HL-60 (cell line): ENCODE results near the gene AGAP3.

Source experiments
- DNase-seq, 2 experiments: peaks; one replicate each; pipeline ENCODE4 v3.0.0-alpha.2; 2010 to 2020; ENCODE audit warnings: low read depth in 1 of 2, low spot score in 1 of 2
- H3K27ac ChIP-seq: fragments of 250-450 bp; sonication (Bioruptor Pico); replicated peaks from 2 replicates; pipeline ENCODE4 v1.5.1; 2020; ENCODE audit warnings: mild to moderate bottlenecking, moderate library complexity
- H3K27me3 ChIP-seq: fragments of 250-450 bp; sonication (Bioruptor Pico); 2 replicates; pipeline ENCODE4 v1.5.1; 2021; ENCODE audit warnings: mild to moderate bottlenecking, moderate library complexity; ENCODE audit not compliant: insufficient read depth, poor library complexity, severe bottlenecking
- H3K4me3 ChIP-seq: replicated peaks from 2 replicates; pipeline ENCODE4 v1.5.1; 2011; ENCODE audit warnings: mild to moderate bottlenecking, control low read depth, low read length; ENCODE audit not compliant: insufficient read depth
- CTCF ChIP-seq: IDR thresholded peaks from one replicate; pipeline ENCODE4 v1.5.1; 2011; ENCODE audit warnings: low read length, control low read depth, inconsistent platforms; ENCODE audit not compliant: insufficient read depth
- GABPA ChIP-seq: IDR thresholded peaks from 2 replicates; pipeline ENCODE4 v1.6.1; 2012; ENCODE audit warnings: low read depth
- POLR2AphosphoS5 ChIP-seq: IDR thresholded peaks from 2 replicates; pipeline ENCODE4 v1.6.1; 2012; ENCODE audit warnings: low read depth
- REST ChIP-seq: IDR thresholded peaks from 2 replicates; pipeline ENCODE4 v1.6.1; 2012; ENCODE audit warnings: low read depth; ENCODE audit not compliant: insufficient replicate concordance
- SPI1 ChIP-seq: IDR thresholded peaks from 2 replicates; pipeline ENCODE4 v1.6.1; 2012; ENCODE audit warnings: low read depth, mild to moderate bottlenecking, borderline replicate concordance

AGAP3 gene

GRCh38 chr7:151045967-151046366 is 40.3 kb upstream of the AGAP3 start:
- no peak for TF ChIP-seq SPI1
- no peak for TF ChIP-seq GABPA
- no peak for TF ChIP-seq POLR2AphosphoS5
- no peak for TF ChIP-seq REST
- no peak for TF ChIP-seq CTCF
- no peaks in the 10 kb centered on the region for H3K27me3 ChIP-seq
- no peak for DNase-seq
- no peak overlapping the region for H3K27ac ChIP-seq
- H3K4me3 ChIP-seq, result no peak overlapping the region

- no peak for TF ChIP-seq SPI1
- TF ChIP-seq REST, result no peak
- TF ChIP-seq GABPA, result no peak
- no peak for TF ChIP-seq CTCF
- TF ChIP-seq POLR2AphosphoS5, result no peak
- H3K4me3 ChIP-seq, result no peak overlapping the region
- H3K27me3 ChIP-seq, result no peaks in the 10 kb centered on the region
- DNase-seq, result no peak
- H3K27ac ChIP-seq, result no peak overlapping the region
Measured at GRCh38 chr7:151046603-151047573, 39.4 kb upstream of the AGAP3 start.

GRCh38 chr7:151047976-151048815 is 38.1 kb upstream of the AGAP3 start, which contains the start of gene ASIC3:
TSS of gene ASIC3 (plus strand) at chr7:151048531. CDS start at chr7:151048886, 355 bp downstream.
- DNase-seq, result no peak
- H3K4me3 ChIP-seq, result no peak within 1 kb of the TSS
- TF ChIP-seq GABPA (no peak), CTCF (no peak), SPI1 (no peak), REST (no peak), POLR2AphosphoS5 (no peak)
- H3K27me3 ChIP-seq, result no peaks in the 10 kb centered on the region
- no peak within 1 kb of the TSS for H3K27ac ChIP-seq
